ENCODE measurements around the gene FBN3. TPM values are rescaled to one million over a fixed set of nuclear protein-coding genes. Genes with fewer than 3 reads are reported as not detected.

FBN3 gene
- total RNA-seq, 1 donor from 2014 or later: 63.7 TPM

DNA sequence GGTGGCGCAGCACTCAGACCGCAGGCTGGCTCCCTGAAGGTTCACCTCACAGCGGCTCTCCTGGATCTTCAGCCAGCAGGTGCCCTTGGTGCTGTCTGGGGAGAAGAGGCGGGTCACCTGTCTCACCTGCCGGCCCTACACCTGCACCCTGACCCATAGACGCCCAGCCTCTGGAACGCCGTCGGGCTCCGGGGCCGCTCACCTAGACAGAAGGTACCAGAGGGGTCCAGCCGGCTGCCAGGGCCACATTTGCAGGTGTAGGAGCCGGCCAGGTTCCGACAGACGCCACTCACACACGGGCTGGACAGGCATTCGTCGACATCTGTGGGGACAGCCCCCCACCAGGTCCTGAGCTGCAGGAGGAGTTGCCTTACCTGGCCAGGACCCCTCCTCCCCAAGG is 22.9 kb downstream of the FBN3 start:
- H3K4me3 Mint-ChIP-seq: no peak overlapping the region
- H3K36me3 Mint-ChIP-seq: peaks cover 3% of the 10 kb centered on the region
- no peak for TF ChIP-seq CTCF (conservative IDR thresholded peaks at IDR 0.05)
- H3K9me3 Mint-ChIP-seq: no peaks in the 10 kb centered on the region
- no peak overlapping the region for H3K27ac Mint-ChIP-seq
- no peaks in the 10 kb centered on the region for H3K4me1 Mint-ChIP-seq (ENCODE audit: unreplicated experiment)
- peak; percentile 68 for DNase-seq (ENCODE audit: extremely low spot score, unreplicated experiment)
- H3K27me3 Mint-ChIP-seq: no peaks in the 10 kb centered on the region

- no peak overlapping the region for H3K27ac Mint-ChIP-seq
- peaks cover 3% of the 10 kb centered on the region for H3K36me3 Mint-ChIP-seq
- no peaks in the 10 kb centered on the region for H3K4me1 Mint-ChIP-seq (ENCODE audit: unreplicated experiment)
- peak; percentile 68 for DNase-seq (ENCODE audit: extremely low spot score, unreplicated experiment)
- H3K4me3 Mint-ChIP-seq: no peak overlapping the region
- H3K27me3 Mint-ChIP-seq: no peaks in the 10 kb centered on the region
- H3K9me3 Mint-ChIP-seq: no peaks in the 10 kb centered on the region
- no peak for TF ChIP-seq CTCF (conservative IDR thresholded peaks at IDR 0.05)
Measured at GRCh38 chr19:8126008-8126407, 23.4 kb downstream of the FBN3 start.

DNA sequence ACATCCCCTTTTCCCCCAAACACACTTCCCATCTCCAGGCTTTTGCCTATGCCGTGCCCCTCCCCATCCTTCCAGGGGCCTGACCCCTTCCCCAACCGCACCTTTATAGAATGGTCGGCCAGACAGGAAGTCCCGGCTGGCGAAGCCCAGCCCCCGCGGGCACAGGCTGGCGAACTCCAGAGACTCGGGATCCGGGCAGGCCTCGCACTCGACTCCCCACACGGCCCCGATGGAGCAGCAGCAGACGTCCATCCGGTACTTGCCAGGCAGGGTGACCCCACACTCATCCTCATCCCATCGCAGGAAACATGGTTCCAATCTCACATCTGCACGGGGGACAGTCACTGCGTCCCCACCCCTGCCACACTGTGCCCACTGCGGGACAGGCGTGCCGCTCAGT is 25.7 kb downstream of the FBN3 start:
- DNase-seq (ENCODE audit: extremely low spot score, unreplicated experiment): no peak
- Mint-ChIP-seq H3K27ac (no peak overlapping the region), H3K9me3 (no peaks in the 10 kb centered on the region), H3K4me1 (ENCODE audit: unreplicated experiment) (no peaks in the 10 kb centered on the region), H3K36me3 (peaks cover 3% of the 10 kb centered on the region), H3K27me3 (no peaks in the 10 kb centered on the region), H3K4me3 (no peak overlapping the region)
- TF ChIP-seq CTCF (conservative IDR thresholded peaks at IDR 0.05): no peak

- Mint-ChIP-seq H3K36me3 (peaks cover 3% of the 10 kb centered on the region), H3K4me3 (no peak overlapping the region), H3K9me3 (no peaks in the 10 kb centered on the region), H3K27ac (no peak overlapping the region), H3K4me1 (ENCODE audit: unreplicated experiment) (no peaks in the 10 kb centered on the region), H3K27me3 (no peaks in the 10 kb centered on the region)
- TF ChIP-seq CTCF (conservative IDR thresholded peaks at IDR 0.05): no peak
- no peak for DNase-seq (ENCODE audit: extremely low spot score, unreplicated experiment)
Measured at GRCh38 chr19:8120636-8121480, 28.5 kb downstream of the FBN3 start.

GRCh38 chr19:8117991-8118390 is 31.4 kb downstream of the FBN3 start:
- H3K4me3 Mint-ChIP-seq: no peak overlapping the region
- no peaks in the 10 kb centered on the region for H3K27me3 Mint-ChIP-seq
- no peaks in the 10 kb centered on the region for H3K4me1 Mint-ChIP-seq (ENCODE audit: unreplicated experiment)
- no peak overlapping the region for H3K27ac Mint-ChIP-seq
- no peak for DNase-seq (ENCODE audit: extremely low spot score, unreplicated experiment)
- H3K9me3 Mint-ChIP-seq: no peaks in the 10 kb centered on the region
- H3K36me3 Mint-ChIP-seq: no peaks in the 10 kb centered on the region
- no peak for TF ChIP-seq CTCF (conservative IDR thresholded peaks at IDR 0.05)

Measured in type B pancreatic cell (in vitro differentiated cells).